Muscle of back (tissue), 11 donors: ENCODE measurements around the gene SPEG. TPM values are rescaled to one million over a fixed set of nuclear protein-coding genes. Genes with fewer than 3 reads are reported as not detected.

ENCODE experiments used
- DNase-seq, 3 donors: peaks; one replicate each; pipeline versions ENCODE4 v3.0.0 to v3.0.0-alpha.2; 2013
- polyA plus RNA-seq, 10 donors: library from polyadenylated mRNA; unstranded; fragments of 120-200 nt; gene quantifications; one replicate each; pipeline ENCODE4 v1.2.1, GENCODE V29; 2013; ENCODE audit not compliant: insufficient read length in 10 of 10

SPEG gene
- polyA plus RNA-seq, 10 donors = 63.9 to 179 (median 138) TPM

GRCh38 chr2:219496247-219496824 lies 61.7 kb downstream of the SPEG start:
- DNase-seq = no peak

- peak in 1 of 3 donors; percentile 79 for DNase-seq
These were observed 62.3 kb downstream of the SPEG start for GRCh38 chr2:219496825-219497494.

DNA sequence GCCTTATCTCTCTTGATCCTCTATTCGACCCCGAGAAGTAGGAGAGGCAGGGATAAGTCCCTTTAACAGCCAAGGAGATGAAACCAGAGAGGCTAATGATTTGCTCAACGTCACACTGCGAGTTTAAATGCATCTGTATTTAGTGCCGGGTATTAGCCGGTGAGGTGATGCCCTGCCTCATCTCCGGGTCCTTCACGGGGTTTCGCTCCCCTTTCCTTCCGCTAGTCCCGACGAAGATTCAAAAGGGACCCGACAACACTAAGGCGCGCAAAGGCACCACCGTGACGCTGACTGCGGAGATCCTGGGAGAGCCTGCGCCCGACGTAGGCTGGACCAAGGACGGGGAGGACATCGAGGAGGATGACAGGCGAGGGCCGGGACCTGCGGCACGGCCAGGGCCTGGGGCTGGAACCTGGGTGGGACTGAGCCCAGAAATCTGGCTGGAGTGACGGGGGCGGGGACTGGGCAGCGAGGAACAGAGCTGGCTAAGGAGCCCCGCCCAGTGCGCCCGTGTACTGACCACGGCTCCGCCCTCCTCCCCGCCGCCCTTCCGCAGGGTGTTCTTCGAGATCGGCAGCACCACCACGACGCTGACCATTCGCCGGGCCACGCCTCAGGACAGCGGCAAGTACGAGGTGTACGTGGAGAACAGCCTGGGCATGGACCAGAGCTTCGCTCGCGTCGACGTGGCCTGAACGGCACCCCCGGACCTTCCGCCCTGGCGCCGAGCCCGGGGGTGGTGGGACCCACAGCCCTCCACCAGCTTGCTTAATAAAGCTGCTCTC lies 63.0 kb downstream of the SPEG start:
- peak; percentile 68 to 93 (median 83) for DNase-seq

DNA sequence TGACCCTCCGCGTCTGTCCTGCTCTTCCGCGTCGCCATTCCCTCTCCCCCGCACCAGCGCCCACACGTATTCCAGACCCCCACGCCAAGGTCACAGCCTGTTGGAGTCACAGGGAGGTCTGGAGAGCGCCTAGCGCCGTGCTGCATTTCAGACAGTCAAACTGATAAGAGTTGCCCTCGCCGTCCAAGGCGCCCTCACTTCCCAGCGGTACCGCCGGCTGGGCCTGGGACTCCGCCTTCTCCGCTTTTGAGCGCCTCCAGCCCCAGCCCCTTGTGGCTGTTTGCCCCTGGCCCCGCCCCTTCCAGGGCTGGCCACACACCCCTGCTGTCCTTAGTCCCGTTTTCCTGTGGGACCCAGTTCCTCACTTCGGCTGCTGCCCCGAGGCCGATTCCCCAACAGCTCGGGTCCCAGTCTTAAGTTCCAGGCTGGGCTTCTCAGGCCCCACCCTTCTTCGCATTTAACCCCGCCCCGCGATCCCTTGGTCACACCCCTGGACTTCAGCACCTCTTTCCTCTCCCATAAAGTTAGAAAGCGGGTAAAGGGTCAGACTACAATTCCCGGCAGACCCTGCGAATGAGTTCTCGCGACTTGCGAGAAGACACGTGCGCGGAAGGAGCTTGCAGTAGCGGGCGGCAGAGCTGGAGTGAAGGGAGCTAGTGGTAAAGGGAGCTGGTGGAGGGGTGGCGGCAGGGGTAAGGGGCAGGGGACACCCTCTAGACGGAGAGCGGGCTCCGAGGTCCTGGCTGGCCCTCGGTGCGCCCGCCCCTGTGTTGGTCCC lies 63.8 kb downstream of the SPEG start, which contains the start of gene GMPPA:
TSS of gene GMPPA (plus strand) at position 612 of the 778 bp plus-strand sequence. CDS start 1,085 bp downstream, outside the sequence.
- peak; percentile 99 for DNase-seq

DNA sequence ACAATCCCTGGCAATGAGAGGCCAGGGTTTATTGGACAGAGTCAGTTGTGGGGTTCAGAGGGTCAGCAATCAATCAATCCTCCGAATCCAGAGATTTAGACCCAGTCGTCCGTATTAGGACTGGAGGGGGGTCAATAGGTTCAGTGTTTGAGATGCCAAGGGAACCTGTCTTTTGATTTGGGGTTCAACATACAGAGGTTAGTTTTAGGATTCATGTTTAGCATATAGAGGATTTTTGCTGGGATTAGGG lies 64.3 kb downstream of the SPEG start:
- DNase-seq = no peak

- no peak for DNase-seq
These were observed 64.9 kb downstream of the SPEG start for GRCh38 chr2:219499555-219499954.

GRCh38 chr2:219500135-219500534 lies 65.5 kb downstream of the SPEG start:
- DNase-seq = no peak

- no peak for DNase-seq
These were observed 67.2 kb downstream of the SPEG start for GRCh38 chr2:219501849-219502248.

DNA sequence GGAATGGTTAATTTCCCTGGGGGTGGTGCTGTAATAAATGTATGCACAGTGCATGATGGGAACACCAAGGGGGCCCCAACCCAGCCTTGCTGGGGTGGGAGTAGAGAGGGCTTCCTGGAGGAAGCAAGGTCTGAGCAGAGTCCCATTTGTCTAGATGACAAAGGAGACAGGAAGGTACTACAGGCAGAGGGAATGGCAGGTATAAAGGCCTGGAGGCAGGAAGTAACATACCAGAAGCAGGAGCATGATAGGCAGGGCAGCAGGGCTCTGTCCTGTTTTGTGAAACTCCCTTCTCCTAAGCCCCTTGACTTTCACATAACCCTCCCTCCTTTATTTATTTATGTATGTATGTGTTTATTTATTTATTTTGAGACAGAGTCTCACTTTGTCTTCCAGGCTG lies 68.0 kb downstream of the SPEG start:
- no peak for DNase-seq

DNA sequence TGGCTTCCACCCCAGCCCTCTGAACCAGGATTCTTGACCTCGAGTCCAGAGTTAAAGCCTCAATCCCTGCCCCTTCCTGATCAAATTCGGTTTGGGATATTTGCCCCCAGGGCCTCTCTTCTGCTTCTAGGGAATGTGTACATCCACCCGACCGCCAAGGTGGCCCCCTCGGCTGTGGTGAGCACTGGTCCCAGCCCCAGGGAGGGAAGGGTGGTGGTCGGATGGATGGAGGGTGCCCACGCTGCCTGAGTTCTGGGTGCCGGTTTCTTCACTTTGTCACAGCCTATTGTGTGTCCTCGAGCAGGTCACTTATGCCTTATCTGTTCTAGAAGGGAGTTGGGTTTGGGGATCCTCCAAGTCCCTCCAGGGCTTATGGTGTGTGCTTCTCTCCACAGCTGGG lies 70.9 kb downstream of the SPEG start:
- no peak for DNase-seq

DNA sequence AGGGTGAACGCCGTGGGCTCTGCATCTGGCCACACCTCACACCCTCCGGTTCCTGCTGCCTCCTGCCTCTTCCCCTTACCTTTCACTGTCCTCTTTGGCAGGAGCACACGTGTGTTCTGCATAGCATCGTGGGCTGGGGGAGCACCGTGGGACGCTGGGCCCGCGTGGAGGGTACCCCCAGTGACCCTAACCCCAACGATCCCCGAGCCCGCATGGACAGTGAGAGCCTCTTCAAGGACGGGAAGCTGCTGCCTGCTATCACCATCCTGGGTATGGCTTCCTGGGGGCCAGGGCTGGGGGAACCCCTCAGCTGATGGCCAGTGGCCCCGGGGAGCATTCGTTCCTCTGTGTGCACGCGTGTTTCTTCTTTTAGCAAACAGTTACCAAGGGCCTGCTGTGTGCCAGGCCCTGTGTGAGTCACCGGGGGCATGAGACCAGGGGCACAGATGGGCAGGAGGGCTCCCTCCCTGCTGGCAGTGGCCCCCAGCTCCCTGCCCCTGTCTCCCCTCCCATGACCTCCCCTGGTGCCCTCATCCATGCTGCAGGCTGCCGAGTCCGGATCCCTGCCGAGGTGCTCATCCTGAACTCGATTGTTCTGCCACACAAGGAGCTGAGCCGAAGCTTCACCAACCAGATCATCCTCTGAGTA lies 71.6 kb downstream of the SPEG start:
- DNase-seq = no peak

- peak in 1 of 3 donors; percentile 62 for DNase-seq
These were observed 72.3 kb downstream of the SPEG start for GRCh38 chr2:219506802-219507526.

GRCh38 chr2:219507581-219508443 lies 73.2 kb downstream of the SPEG start:
- DNase-seq = no peak

DNA sequence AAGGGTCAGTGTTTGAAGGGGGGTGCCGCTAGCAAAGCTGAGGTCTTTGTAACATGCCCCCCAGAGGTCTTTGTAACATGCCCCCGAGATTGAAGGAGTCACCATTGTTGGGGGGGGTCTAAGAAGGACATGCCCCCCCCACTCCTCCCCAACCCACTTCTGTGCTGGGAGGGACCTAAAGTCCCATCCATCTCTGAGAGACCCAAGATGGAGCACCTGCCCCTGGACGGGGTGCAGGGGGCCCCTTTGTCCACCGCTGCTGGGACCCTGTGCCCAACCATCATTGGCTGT lies 73.7 kb downstream of the SPEG start:
- DNase-seq = no peak

- DNase-seq = peak in 1 of 3 donors; percentile 71
These were observed 74.5 kb downstream of the SPEG start for GRCh38 chr2:219508971-219509779.

- peak in 2 of 3 donors; percentile 63 to 84 for DNase-seq
These were observed 75.3 kb downstream of the SPEG start for GRCh38 chr2:219509780-219510511.

DNA sequence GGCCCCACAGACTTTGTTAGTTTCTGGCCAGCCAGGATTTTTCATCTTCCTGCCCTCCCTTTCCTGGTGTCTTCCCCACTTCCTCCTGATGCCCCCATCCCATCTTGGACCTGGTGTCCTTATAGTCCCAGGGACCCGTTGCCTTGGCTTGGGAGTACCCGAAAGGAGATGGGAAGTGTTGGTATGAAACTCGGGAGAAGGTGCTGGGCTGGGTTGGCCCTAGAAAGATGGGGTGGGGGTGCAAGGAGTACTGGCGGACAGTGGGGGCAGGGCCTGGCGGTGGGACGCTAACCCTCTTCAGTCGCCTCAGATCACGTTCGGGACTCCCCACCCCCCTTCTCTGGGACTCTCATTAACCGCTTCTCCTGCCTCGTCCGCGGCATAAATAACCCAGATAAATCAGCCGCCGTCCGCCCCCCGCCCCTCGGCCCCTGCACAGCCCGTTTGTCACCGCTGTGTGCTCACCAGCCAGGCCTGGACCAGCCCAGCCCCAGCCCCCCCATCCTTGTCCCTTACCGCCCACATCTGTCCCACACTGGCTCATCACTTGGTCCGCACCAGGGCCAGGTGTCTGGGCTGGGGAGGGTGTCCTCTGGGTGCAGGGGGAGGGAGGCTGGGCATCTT lies 76.0 kb downstream of the SPEG start:
- no peak for DNase-seq
